ENCODE data around the gene LGALSL.

LGALSL gene

GRCh38 chr2:64453770-64454385 lies at the start of gene LGALSL:
Gene LGALSL, plus strand, starts transcription at chr2:64454162. Its CDS starts 384 bp downstream, at chr2:64454546.
- peak in 1 of 2 donors; percentile 12 for DNase-seq (ENCODE audit: low read depth in 1 of 2, low spot score in 1 of 2)

GRCh38 chr2:64404743-64405142 lies 49.2 kb upstream of the LGALSL start:
- no peak for DNase-seq (ENCODE audit: low read depth in 1 of 2, low spot score in 1 of 2)

GRCh38 chr2:64405581-64406406 lies 48.2 kb upstream of the LGALSL start:
- DNase-seq (ENCODE audit: low read depth in 1 of 2, low spot score in 1 of 2): no peak

- no peak for DNase-seq (ENCODE audit: low read depth in 1 of 2, low spot score in 1 of 2)
These were observed 47.6 kb upstream of the LGALSL start for GRCh38 chr2:64406407-64406774.

GRCh38 chr2:64408031-64408430 lies 45.9 kb upstream of the LGALSL start:
- DNase-seq (ENCODE audit: low read depth in 1 of 2, low spot score in 1 of 2): no peak

- no peak for DNase-seq (ENCODE audit: low read depth in 1 of 2, low spot score in 1 of 2)
These were observed 43.3 kb upstream of the LGALSL start for GRCh38 chr2:64410671-64411070.

GRCh38 chr2:64412671-64413070 lies 41.3 kb upstream of the LGALSL start:
- DNase-seq (ENCODE audit: low read depth in 1 of 2, low spot score in 1 of 2): no peak

- no peak for DNase-seq (ENCODE audit: low read depth in 1 of 2, low spot score in 1 of 2)
These were observed 39.1 kb upstream of the LGALSL start for GRCh38 chr2:64414736-64415435.

- no peak for DNase-seq (ENCODE audit: low read depth in 1 of 2, low spot score in 1 of 2)
These were observed 36.3 kb upstream of the LGALSL start for GRCh38 chr2:64417624-64418023.

GRCh38 chr2:64419596-64420165 lies 34.3 kb upstream of the LGALSL start:
- DNase-seq (ENCODE audit: low read depth in 1 of 2, low spot score in 1 of 2): no peak

GRCh38 chr2:64420677-64421076 lies 33.3 kb upstream of the LGALSL start:
- no peak for DNase-seq (ENCODE audit: low read depth in 1 of 2, low spot score in 1 of 2)

GRCh38 chr2:64421201-64421600 lies 32.8 kb upstream of the LGALSL start:
- DNase-seq (ENCODE audit: low read depth in 1 of 2, low spot score in 1 of 2): no peak

GRCh38 chr2:64422466-64422865 lies 31.5 kb upstream of the LGALSL start:
- no peak for DNase-seq (ENCODE audit: low read depth in 1 of 2, low spot score in 1 of 2)

GRCh38 chr2:64423303-64423702 lies 30.7 kb upstream of the LGALSL start:
- no peak for DNase-seq (ENCODE audit: low read depth in 1 of 2, low spot score in 1 of 2)

GRCh38 chr2:64424416-64424987 lies 29.5 kb upstream of the LGALSL start:
- DNase-seq (ENCODE audit: low read depth in 1 of 2, low spot score in 1 of 2): no peak

- no peak for DNase-seq (ENCODE audit: low read depth in 1 of 2, low spot score in 1 of 2)
These were observed 27.6 kb upstream of the LGALSL start for GRCh38 chr2:64426183-64426952.

- DNase-seq (ENCODE audit: low read depth in 1 of 2, low spot score in 1 of 2): no peak
These were observed 19.8 kb upstream of the LGALSL start for GRCh38 chr2:64434039-64434657.

- no peak for DNase-seq (ENCODE audit: low read depth in 1 of 2, low spot score in 1 of 2)
These were observed 16.1 kb upstream of the LGALSL start for GRCh38 chr2:64437883-64438282.

- DNase-seq (ENCODE audit: low read depth in 1 of 2, low spot score in 1 of 2): no peak
These were observed 14.8 kb upstream of the LGALSL start for GRCh38 chr2:64439194-64439593.

GRCh38 chr2:64440843-64441242 lies 13.1 kb upstream of the LGALSL start:
- DNase-seq (ENCODE audit: low read depth in 1 of 2, low spot score in 1 of 2): no peak

Data from stimulated activated CD4-positive, alpha-beta T cell treated with anti-CD3 and anti-CD28 coated beads, Interleukin-15, amount 100 ng/mL, for 1 hour (primary cell).